Kidney tubule cell (primary cell): ENCODE results near the gene TMEM191B.
"Not testable (repeated sequence)": the region's sequence is repeated elsewhere in the genome, so short reads cannot be mapped to it uniquely, and the experiment has no call there.

Experiments
- DNase-seq: peaks from one replicate; pipeline ENCODE4 v3.0.0-alpha.2; 2018; ENCODE audit warnings: low spot score

Gene TMEM191B

DNA sequence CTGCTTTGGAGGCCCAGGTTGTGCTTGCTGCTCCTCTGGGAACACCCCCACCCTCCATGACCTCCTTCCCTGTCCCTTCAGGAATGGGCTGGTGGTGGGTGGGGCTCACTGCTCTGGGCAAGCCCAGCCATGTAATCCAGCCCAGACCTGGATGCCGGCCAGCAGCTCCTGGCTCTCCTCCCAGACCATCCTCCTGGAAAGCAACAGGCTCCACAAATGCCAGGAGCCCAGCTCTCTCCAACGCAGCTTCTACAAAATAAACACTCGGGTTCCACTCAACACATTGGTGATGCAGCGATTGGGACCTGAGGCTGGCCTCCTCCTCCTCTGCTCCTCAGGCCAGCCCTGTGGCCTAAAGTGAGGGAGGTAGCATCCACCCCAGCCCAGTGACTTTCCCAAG is 30.9 kb downstream of the TMEM191B start:
- not testable (repeated sequence) for DNase-seq

GRCh38 chr22:18558939-18559338 is 31.3 kb downstream of the TMEM191B start:
- not testable (repeated sequence) for DNase-seq

GRCh38 chr22:18560099-18560974 is 32.7 kb downstream of the TMEM191B start:
- not testable (repeated sequence) for DNase-seq

- DNase-seq = not testable (repeated sequence)
Measured at GRCh38 chr22:18570509-18571246, 43.1 kb downstream of the TMEM191B start.

DNA sequence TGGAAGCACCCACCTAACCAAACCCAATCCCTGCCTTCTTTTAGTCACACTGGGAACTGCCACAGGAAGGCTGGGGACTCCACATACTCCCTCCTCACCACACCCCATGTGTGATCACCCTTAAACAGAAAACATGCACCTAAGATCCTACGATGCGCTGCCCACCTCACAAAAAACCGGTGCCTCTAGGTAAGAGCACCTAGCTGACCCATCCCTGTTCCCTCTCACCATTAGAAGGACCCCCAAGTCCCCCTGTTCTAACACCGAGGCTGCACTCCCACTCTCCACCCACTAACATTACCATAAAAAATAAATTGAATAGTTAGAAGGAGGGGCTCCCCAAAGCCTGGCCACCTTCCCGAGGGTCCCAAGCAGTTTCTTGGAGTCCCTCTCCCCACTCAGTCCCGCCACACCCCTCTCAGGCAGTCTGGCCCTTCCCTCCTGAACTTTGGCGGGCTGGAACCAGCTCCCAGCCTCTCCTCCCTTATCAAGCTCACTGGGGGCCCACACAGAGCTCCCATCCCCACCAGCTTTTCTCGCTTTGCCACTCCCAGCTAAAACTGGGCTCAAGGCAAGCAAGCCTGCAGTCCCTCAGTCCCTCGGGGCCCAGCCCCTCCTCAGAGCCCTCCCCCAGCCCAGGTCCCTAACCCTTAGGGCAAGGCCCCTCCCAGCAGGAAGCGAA is 46.0 kb downstream of the TMEM191B start:
- not testable (repeated sequence) for DNase-seq

DNA sequence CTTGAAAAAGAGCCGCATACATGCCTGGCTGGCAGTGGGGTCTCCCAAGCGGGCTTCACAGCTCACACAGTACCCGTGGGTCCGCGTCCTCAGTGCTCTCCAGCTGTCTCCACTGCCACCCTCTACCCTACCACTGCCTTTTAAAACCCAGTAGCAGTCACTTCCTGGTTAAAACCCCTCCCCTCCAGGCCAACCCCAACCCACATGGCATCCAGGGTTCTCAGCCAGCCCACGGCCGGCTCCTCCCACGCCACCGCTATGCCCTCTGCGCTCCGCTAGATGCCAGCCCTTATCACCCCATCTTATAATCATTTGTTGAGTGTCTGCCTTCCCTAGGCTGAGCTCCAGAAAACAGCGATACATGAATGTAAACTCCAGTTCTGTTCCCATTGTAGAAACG is 47.0 kb downstream of the TMEM191B start:
- DNase-seq = not testable (repeated sequence)

DNA sequence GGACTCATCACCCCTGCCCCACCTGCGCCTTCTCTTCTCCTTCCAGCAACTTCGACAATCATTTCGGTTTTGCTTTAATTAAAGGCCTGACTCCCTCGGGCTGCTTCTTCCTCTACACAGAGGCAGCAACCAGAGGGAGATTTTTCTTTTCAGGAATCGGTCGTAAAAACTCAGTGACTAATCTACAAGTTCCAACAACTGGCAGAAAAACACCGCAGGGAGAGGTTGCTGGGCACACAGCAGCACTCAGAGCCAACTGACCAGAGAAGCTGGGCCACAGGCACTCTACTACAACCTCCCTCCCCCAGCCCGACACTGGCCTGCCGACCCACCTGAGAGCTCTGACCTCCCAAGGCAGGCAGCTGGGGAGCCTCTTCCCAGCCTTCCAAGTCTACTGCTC is 48.1 kb downstream of the TMEM191B start:
- DNase-seq = not testable (repeated sequence)

DNA sequence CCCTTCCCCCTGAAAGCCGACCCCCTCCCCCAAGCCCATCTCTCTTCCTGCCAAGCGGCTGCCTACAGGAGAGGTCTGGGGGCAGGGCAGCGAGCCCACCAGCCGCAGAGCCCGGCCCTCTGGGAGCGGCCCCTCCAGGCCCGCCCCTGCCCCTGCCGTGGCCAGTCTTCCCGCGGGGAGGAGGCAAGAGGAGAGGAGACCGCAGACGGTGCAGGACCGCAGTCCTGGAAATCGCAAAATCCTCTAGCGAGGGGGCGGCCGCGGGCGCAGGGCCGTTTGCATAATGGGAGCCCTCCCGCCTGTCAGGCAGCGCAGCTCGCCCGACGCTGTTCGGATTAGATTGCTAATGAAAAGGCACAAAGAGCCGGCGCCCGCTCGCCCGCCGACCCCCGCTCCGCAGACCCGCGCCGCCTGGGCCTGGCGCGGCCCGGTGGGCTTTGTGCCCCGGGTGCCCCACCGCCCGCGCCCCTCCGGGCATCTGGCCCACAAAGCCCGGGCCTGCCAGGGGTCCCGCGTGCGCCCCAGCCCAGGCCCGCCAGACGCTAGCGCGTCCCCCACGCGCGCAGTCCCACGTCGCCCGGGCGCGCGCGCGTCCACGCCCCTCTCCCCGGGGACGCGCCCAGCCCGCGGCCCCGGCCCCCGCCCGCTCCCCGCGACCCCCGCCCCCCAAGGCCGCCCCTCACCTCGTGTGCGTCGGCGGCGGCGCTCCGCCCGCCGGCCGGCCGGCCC is 49.7 kb downstream of the TMEM191B start:
- DNase-seq = not testable (repeated sequence)

DNA sequence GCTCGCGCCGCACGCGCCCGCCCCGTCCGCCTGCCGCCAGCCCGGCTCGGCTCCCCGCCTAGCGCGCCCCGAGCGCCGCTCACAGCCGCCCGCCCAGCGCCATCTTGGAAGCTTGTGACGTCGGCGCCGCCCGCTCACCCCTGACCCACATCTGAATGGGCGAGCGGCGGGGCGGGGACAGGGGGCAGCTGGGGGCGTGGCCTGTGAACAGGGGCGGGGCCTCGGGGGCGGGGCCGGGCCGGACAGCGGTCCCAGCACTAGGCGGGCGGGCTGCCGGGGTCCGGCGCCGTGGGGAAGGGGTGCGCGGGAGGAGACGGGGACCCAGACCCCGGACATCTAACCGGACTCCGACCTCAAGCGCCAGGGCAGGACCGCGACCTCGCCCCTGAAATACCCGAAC is 50.2 kb downstream of the TMEM191B start:
- not testable (repeated sequence) for DNase-seq
